Kasumi-1 (cell line): ENCODE data around the gene PKP3.
"Not testable (repeated sequence)": the region's sequence is repeated elsewhere in the genome, so short reads cannot be mapped to it uniquely, and the experiment has no call there.

Experiments
- DNase-seq, 2 experiments: peaks; one replicate each; lab custom pipeline; 2025; lab: John Stamatoyannopoulos, UW

The PKP3 gene

DNA sequence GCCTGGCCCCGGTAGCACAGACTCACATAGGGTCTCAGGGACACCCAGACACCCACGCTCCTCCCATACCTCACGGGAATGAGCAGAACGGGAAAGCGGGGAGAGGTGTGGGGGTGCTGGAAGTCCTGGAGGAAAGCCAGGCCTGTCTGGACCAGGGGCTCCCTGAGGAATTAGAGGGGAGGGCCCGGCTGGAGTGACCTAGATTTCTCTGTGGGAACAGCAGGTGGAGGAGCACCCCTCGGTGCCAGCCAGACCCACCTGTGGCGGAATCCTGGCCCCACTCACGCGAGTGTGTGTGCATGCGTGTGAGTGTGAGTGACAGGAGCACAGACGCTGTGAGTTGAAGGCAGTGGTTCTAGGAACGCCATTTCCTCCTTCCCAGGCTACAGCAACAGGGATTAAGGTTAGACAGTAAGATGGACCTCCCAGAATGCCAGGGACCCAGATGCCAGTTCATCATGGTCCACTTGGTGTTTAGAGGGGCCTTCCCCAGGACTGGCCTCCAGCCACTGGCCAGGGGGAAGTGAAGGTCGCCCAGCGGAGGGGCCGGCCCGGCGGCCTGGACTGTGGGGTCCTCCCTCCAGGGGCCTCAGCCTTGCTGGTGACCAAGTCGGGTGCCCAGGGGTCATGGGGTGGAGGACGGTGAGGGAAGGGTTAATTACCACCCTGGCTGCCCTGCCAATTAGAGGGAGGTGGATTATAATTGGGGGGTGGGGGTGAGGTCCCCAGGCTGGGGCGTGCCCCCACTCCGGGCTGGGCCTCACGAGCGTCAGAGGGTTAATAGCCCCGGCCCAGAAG, 1.0 kb downstream of the PKP3 start:
- DNase-seq = no peak

DNA sequence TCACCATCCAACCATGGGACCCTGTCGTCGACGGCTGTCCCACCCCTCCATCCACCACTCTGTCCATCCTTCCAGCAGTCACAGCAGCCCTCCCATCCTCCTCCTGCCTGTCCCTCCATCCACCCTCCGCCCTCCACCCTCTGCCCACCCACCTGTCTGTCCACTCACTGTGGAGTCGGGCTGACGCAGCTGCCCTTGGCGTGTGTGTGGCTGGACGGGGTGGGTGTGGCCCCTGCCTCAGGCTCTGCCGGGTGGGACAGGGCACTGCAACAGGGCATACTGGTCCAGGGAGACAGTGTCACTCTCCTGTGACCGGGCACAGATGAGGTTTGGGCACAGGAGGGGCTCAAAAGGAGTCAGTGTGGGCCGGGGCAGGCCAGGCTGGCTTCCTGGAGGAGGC, 1.9 kb downstream of the PKP3 start:
- no peak for DNase-seq

DNA sequence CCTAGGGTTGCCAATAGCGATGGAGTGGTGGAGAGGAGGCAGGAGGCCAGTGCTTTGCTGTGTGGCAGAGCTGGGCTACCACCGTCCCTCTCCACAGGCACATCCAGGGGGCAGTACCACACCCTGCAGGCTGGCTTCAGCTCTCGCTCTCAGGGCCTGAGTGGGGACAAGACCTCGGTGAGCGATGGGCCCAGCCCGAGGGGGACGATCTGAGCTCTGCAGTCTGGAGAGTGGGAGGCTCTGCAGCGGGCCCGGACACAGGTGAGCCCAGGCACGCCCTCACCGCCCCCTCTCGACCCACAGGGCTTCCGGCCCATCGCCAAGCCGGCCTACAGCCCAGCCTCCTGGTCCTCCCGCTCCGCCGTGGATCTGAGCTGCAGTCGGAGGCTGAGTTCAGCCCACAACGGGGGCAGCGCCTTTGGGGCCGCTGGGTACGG, 2.5 kb downstream of the PKP3 start:
- DNase-seq = peak; percentile 26 to 53

DNA sequence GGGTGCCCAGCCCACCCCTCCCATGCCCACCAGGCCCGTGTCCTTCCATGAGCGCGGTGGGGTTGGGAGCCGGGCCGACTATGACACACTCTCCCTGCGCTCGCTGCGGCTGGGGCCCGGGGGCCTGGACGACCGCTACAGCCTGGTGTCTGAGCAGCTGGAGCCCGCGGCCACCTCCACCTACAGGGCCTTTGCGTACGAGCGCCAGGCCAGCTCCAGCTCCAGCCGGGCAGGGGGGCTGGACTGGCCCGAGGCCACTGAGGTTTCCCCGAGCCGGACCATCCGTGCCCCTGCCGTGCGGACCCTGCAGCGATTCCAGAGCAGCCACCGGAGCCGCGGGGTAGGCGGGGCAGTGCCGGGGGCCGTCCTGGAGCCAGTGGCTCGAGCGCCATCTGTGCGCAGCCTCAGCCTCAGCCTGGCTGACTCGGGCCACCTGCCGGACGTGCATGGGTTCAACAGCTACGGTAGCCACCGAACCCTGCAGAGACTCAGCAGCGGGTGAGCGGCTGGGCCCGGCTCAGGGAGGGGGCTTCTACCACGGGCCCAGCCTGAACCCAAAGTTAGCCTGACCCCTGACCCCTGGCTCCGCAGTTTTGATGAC, 3.0 kb downstream of the PKP3 start:
- peak; percentile 70 to 75 for DNase-seq

DNA sequence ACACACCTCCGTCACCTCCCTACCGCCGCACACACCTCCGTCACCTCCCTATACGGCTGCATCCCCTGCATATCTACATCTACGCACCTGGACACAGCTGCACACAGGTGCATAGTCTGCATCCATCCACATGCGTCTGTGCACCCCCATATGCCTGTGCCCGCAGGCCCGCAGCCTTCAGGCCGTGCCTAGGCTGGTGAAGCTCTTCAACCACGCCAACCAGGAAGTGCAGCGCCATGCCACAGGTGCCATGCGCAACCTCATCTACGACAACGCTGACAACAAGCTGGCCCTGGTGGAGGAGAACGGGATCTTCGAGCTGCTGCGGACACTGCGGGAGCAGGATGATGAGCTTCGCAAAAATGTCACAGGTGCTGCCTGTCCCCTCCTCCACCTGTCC, 4.8 kb downstream of the PKP3 start:
- DNase-seq = peak; percentile 38 to 69

DNA sequence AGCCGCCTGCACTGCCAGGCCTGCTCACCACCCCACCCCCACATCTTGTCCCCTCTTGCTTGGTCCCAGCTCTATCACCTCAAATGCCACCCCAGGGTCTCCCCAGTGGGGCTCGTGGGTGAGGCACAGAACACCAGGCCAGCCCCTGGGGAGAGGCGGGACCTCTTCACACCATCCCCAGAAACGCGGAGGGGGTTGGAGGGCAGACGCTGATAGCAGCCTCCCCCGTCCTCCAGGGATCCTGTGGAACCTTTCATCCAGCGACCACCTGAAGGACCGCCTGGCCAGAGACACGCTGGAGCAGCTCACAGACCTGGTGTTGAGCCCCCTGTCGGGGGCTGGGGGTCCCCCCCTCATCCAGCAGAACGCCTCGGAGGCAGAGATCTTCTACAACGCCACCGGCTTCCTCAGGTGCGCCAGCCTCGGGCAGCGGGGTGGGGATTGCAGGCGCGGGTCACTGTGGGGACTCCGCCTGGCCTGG, 5.8 kb downstream of the PKP3 start:
- no peak for DNase-seq

DNA sequence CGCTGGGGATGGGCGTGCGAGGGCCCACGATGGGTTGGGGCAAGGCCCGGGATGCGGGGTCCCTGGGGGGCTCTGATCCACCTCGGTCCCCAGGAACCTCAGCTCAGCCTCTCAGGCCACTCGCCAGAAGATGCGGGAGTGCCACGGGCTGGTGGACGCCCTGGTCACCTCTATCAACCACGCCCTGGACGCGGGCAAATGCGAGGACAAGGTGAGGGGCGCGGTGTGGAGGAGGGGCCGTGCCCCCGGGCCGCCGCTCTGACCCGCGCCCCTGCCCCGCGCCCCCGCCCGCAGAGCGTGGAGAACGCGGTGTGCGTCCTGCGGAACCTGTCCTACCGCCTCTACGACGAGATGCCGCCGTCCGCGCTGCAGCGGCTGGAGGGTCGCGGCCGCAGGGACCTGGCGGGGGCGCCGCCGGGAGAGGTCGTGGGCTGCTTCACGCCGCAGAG, 6.3 kb downstream of the PKP3 start:
- no peak for DNase-seq

DNA sequence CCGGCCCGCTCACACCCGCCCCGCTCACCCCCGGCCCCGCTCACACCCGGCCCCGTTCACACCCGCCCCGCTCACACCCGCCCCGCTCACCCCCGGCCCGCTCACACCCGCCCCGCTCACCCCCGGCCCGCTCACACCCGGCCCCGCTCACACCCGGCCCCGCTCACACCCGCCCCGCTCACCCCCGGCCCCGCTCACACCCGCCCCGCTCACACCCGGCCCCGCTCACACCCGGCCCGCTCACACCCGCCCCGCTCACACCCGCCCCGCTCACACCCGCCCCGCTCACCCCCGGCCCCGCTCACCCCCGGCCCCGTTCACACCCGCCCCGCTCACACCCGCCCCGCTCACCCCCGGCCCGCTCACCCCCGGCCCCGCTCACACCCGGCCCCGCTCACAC, 7.2 kb downstream of the PKP3 start:
- DNase-seq = not testable (repeated sequence)

DNA sequence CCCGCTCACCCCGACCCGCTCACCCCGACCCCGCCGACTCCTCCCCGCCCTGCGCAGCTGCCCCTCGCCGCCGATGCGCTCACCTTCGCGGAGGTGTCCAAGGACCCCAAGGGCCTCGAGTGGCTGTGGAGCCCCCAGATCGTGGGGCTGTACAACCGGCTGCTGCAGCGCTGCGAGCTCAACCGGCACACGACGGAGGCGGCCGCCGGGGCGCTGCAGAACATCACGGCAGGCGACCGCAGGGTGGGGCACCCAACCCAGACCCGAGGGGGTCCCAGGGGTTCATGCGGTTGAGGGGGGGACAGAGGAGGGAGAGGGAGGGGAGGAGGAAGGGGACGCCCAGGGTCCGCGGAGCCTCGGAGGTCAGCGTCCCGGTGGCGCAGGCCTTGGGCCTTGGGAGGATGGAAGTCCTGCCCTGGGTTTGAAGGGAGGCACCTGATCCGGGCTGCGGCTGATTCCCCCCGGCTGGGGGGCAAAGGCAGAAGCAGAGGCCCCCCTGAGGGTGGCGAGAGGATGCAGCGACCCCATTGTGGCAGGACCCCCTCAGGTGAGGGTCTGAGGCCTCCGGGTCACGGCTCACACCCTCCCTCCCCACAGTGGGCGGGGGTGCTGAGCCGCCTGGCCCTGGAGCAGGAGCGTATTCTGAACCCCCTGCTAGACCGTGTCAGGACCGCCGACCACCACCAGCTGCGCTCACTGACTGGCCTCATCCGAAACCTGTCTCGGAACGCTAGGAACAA, 9.2 kb downstream of the PKP3 start:
- DNase-seq = no peak

DNA sequence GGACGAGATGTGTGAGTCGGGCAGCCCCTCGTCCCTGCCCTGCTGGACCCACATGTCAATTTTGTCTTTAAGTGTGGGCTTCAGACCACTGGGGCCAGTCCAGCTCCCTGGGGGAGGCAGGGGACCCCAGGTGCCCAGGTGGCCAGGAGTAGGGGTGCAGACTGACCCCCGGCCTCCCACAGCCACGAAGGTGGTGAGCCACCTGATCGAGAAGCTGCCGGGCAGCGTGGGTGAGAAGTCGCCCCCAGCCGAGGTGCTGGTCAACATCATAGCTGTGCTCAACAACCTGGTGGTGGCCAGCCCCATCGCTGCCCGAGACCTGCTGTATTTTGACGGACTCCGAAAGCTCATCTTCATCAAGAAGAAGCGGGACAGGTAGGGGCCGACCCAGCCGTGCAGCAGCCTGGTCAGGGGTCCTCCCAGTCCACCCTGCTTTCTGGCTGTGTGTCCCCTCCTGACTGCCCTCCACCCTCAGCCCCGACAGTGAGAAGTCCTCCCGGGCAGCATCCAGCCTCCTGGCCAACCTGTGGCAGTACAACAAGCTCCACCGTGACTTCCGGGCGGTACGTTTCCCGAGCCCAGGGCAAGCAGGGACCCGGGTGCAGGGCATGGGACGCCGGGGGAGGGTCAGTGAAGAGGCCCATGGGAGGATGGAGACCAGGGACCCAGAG, 9.9 kb downstream of the PKP3 start:
- no peak for DNase-seq

DNA sequence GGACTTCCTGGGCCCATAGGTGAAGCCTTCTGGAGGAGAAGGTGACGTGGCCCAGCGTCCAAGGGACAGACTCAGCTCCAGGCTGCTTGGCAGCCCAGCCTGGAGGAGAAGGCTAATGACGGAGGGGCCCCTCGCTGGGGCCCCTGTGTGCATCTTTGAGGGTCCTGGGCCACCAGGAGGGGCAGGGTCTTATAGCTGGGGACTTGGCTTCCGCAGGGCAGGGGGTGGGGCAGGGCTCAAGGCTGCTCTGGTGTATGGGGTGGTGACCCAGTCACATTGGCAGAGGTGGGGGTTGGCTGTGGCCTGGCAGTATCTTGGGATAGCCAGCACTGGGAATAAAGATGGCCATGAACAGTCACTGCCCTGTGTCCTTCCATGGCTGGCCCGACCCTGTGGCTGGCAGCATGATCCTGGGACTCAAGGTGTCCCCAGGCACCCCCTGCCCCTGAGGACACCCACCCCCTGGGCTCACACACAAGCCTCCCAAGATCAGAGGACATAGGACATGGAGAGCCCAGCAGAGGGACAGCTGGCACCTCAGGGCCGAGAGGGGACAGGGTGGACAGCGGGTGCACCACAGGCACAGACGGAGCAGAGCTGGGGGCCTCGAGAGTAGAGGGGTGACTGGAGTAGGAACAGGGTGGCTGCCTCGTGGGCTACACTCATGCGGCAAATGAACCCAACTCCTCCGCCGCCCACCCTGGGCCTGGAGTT, 10.7 kb downstream of the PKP3 start:
- no peak for DNase-seq

DNA sequence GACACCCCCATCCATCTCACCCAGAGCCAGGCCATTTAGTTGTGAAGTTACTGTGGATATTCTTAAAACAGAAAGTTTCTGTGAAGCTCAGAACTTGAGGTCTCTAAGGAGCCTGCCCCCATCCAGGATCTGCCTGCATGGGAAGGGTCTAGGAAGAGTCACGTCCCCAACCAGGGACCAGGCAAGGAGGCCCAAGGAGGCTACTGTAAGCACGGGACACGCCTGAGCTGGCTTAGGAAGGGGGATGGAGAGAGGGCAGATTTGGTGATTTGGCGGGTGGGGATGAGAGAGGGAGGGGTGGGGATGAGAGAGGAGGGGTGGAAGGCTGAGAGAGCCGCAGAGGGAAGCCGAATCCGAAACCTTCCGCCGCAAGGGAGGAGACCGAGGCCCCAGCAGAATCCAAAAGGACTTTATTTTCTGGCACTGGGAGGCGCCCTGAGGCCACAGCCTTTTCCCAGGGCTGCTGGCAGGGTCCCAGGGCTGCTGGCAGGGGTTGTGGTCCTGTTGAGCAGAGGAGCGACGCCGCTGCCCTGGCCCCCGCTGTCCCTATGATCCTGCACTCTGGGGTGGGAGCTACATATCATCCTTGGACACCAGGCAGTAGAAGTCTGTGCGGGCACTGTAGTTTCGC, 11.4 kb downstream of the PKP3 start:
- no peak for DNase-seq

DNA sequence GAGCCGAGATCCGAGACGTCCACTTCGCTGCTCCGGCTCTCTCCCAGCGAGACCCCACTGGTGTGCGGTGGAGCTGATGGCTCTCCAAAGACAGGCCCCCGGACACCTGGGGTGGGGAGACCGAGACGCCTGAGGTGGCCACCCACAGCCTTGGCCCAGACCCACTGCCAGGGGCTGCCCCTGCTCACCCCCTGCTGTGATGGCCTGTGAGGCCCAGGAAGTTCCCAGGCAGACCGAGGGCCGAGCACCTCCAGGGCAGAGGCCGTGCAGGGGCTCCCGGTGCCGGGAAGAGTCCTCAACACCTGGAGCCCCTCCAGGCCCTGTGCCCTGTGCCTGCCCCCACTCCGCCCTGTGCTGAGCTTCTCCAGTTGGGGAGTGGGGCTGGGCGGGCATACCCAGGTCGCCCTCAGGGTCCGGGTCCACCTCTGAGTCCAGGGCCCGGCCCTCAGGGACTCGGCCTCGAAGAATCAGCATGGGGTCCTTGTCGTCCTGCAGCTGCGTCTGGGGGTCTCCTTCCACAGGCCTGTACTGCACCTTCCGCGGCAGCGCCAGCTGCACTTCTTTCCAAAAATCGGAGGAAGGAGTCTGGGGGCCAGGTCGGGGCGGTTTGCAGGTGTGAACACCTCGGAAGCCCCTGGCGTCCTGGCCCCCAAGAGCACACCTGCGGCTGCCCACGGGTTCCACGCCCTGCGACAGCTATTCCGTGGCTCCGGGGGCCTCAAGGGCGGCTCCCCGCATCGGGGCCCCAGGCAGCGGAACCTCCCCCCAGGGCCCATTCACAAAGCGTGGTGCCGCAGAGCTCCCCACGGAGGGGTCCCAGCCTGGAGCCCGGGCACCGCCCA, 12.2 kb downstream of the PKP3 start:
- DNase-seq = no peak

DNA sequence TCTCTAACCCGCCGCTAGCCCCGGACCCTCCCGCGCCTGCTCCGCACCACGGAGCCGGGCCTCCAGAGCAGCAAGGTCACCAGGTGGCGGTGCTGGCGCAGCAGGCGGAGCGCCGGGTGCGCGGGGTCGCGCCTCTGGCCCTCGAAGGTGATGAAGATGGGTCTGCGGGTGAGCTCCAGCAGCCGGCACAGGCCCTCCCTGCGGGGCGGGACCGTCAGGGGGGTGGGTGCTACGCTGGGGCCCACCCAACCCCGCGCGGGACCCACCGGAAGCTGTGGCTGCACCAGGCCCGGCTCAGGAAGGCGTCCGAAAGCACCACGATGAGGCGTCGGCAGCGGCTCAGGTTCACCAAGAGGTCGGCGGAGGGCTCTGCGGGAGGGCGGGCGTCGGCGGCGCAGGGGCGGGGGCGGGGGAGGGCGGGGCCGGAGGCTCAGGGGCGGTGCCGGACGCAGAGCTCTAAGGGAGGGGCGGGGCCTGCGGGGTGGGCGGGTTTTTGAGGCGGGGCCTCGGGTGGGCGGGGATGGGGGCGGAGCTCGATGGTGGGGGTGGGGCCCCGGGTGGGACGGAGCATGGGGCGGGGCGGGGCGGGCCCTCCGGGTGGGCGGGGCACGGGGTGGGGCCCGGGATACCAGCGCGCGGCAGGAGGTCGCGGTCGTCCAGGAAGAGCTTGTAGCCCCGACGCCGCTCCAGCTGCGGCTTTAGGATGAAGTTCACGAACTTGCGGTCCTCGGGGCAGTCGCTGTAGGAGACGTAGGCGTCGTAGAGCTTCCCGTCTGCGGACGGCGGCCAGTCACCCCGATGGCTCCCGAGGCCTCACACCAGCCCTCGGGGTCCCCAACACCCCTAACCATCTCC, 13.0 kb downstream of the PKP3 start:
- peak; percentile 91 to 92 for DNase-seq

DNA sequence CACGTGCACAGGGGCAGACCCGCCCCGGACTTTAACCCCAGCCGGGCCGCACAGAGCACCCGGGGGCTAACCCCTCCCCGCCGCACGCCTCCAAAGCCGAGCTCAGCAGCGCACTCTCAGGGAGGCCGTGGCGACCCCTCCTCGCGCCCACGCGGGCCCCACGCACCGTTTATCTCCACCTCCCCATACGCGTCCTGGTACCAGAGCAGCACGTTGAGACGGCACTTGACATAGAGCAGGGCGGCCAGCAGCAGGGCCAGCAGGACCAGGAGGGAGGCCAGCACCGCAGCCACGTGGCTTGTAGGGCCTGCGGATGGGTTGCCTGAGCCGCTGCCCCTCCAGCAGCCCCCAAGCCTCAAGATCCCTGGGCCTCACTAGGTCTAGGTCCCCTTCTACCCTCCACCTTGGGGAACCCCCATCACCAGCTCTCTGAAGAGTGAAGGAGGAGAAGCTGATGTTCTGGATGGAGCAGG, 13.7 kb downstream of the PKP3 start:
- no peak for DNase-seq

DNA sequence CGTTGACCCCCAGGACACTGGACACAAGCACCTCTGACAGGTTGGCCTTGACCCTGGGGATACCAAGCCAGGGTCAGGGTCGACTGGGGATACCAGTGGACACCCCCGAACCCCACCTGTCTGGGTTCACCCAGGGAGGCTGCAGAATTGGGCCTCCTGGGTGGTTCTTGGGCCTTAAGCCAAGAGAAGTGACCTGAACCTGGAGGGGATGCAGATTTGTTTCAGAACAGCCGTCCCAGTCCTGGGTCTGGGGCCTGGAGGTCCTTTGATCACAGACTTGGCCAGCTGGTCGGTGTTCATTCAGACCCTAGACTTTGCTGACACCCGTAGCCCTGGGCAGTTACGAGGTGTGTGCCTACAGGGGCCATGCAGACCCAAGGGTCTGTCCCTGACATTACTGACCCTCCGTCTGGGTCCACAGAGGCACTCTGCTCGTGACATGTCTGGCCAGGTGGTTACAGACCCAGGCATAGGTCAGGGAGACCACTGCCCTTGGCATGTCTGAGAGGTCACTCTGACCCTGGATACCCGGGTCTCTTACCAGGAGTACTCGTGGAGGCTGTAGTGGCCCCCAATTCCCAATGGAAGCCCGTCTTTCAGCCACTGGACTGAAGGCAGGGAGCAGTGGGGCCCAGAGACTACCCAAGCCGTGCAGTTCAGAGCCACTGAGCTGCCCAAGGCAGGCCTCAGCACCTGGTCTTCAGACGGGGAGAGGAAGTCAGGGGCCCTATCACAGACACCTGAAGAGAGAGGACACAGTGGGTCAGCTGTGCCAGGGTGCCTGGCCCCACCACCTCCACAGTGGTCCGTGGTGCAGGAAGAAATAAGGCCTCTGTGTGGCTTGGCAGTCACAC, 14.4 kb downstream of the PKP3 start:
- no peak for DNase-seq

DNA sequence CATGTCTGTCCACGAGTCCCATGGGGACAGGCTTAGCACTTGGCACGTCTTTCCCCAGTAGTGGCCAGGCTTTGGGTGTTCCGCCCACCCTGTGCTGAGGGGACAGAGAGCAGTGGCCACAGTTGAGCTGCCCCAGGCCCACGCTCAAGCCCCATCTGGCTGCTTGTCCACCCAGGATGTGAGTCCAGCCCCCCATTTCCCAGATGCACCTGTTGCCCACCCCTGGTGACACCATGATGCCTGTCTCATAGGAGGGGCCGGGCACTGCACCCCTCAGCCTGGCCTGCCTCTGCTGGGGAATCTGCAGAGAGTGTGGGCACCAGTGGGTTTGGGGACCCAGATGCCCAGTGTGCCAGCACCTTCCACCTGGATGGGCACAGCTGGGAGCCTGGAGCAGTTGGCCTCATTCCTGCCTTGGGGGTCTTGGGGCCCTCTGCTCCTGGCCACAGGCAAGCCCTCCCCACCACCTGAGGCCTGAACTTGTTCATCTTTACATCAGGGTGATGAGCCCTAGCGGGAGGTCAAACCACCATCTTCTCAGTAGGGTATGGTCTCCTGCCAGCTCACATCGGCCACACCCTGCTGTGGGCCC, 15.1 kb downstream of the PKP3 start:
- no peak for DNase-seq
